ENCODE results near the gene EZH2.

Gene EZH2

GRCh38 chr7:148787571-148788295 lies 96.4 kb downstream of the EZH2 start:
- no peak overlapping the region for H3K4me3 ChIP-seq (ENCODE audit: low read depth, low read length)
- TF ChIP-seq CTCF (conservative IDR thresholded peaks at IDR 0.05; ENCODE audit: low read depth, low read length) = no peak
- no peak for DNase-seq (ENCODE audit: low read depth)

GRCh38 chr7:148783801-148784527 lies 100.1 kb downstream of the EZH2 start:
- no peak for TF ChIP-seq CTCF (conservative IDR thresholded peaks at IDR 0.05; ENCODE audit: low read depth, low read length)
- no peak overlapping the region for H3K4me3 ChIP-seq (ENCODE audit: low read depth, low read length)
- no peak for DNase-seq (ENCODE audit: low read depth)

GRCh38 chr7:148782757-148783456 lies 101.2 kb downstream of the EZH2 start:
- no peak for DNase-seq (ENCODE audit: low read depth)
- no peak for TF ChIP-seq CTCF (conservative IDR thresholded peaks at IDR 0.05; ENCODE audit: low read depth, low read length)
- H3K4me3 ChIP-seq (ENCODE audit: low read depth, low read length) = peak overlapping the region; percentile 25

GRCh38 chr7:148774471-148774870 lies 109.6 kb downstream of the EZH2 start:
- no peak for TF ChIP-seq CTCF (conservative IDR thresholded peaks at IDR 0.05; ENCODE audit: low read depth, low read length)
- no peak for DNase-seq (ENCODE audit: low read depth)
- no peak overlapping the region for H3K4me3 ChIP-seq (ENCODE audit: low read depth, low read length)

GRCh38 chr7:148773334-148773733 lies 110.8 kb downstream of the EZH2 start:
- TF ChIP-seq CTCF (conservative IDR thresholded peaks at IDR 0.05; ENCODE audit: low read depth, low read length) = no peak
- peak; percentile 88 for DNase-seq (ENCODE audit: low read depth)
- H3K4me3 ChIP-seq (ENCODE audit: low read depth, low read length) = no peak overlapping the region

- TF ChIP-seq CTCF (conservative IDR thresholded peaks at IDR 0.05; ENCODE audit: low read depth, low read length) = no peak
- DNase-seq (ENCODE audit: low read depth) = peak; percentile 90
- H3K4me3 ChIP-seq (ENCODE audit: low read depth, low read length) = no peak overlapping the region
These were observed 111.6 kb downstream of the EZH2 start for GRCh38 chr7:148772297-148773089.
